Fibroblast of skin of right biceps (primary cell): Measurements from ENCODE around the gene SEPTIN2.
"Not testable (repeated sequence)": the region's sequence is repeated elsewhere in the genome, so short reads cannot be mapped to it uniquely, and the experiment has no call there.

Experiments
- DNase-seq: peaks from one replicate; pipeline ENCODE4 v3.0.0-alpha.2; 2013

Gene SEPTIN2

DNA sequence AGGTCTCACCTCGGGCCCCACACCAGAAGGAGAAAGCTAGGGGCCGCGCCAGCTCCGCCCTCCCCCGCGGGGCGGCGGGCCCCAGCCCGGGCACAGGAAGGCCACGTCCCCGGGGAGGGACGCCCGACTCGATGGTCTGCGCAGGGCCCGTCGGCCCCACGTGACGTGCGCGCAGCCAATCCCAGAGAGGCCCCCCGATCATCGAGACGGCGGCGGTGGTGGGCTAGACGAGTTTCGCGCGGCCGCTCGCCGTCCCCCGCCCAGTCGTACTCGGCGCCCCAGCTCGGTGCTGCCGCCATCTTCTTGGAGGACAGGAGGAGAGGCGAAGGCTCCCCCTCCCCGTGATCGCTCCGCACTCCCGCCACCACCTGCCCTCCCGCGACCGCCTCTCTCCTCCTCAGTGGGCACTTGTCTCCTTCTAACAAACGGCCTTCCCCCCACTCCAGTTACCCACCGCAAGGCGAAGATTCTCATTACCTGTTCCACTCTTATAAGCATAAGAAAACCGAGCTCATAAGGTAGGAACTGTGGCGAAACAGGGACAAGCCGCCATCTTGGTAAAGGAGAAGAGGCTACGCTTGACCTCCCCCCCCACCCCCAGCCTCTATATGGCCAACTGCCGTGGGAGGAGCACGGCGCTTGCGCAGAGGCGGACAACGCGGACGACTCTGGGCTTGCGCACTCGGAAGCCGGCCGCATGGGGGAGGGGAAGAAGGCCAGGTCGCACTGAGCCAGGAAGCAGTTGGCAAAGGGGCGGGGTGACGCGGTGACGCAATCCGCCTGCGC lies 439 bp upstream of the SEPTIN2 start, which contains the start of gene HDLBP:
HDLBP (minus strand) TSS at position 580 of the 786 bp plus-strand sequence. CDS start 48,803 bp downstream, outside the sequence.
- DNase-seq, result peak; percentile 99

DNA sequence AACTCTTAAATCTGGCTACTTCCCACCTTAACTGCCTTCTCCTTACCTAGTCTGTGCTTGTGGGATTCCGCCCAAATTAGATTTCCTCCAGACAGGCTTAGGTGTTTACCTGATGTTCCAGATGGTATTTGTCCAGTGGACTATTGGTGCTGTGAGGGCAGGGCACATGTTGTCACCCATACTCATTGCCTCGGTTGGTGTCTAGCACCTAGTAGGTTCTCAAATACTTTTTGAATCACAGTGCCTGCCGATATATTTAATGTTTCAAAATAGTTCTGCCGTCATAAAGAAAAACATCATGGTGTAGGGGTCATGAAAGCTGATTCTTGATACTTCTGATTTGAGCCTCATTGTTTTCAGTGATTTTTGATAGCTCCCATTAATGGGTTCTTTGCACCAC lies 1.1 kb downstream of the SEPTIN2 start:
- no peak for DNase-seq

DNA sequence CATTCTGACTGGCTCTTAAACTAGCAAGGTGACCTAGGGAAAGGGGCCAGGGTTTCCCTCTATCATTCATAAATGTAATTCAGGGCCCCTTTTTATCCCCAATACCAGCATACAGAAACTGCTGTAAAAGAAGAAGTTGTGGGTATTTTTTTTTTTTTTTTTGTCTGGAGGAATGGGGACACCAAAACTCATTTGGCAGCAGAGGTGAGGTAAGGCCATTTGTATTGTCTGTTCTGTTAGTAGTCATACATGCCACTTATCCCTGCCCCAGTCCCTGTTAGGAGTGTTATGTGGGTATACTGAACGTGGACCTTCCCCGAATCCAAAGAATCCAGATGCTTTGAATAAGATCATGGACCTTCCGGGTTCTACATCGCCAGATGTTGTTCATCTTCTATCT lies 1.7 kb downstream of the SEPTIN2 start:
- DNase-seq, result no peak

DNA sequence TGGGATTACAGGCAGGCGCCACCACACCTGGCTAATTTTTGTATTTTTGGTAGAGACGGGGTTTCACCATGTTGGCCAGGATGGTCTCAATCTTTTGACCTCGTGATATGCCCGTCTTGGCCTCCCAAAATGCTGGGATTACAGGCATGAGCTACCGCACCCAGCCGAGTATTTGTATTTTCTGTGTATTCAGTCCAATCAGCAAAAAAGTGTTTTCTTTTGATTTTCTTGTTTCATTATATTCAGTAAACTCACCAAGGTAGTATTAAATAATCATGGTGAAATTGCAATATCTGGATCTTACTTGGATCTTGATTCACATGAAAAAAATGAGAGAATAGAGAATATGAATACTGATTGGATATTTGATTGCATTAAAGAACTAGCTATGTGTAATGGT lies 3.1 kb downstream of the SEPTIN2 start:
- not testable (repeated sequence) for DNase-seq

DNA sequence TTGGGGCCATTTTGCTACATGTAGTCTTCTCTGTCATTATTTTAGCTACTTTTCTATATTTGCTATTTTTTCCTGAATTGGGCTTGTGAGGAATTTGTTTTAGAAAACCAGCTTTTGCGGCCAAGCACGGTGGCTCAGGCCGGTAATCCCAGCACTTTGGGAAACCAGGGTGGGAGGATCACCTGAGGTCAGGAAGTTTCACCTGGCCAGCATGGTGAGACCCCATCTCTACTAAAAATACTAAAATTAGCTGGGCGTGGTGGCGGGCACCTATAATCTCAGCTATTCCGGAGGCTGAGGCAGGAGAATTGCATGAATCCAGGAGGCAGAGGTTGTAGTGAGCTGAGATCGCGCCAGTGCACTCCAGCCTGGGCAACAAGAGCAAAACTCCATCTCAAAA lies 4.7 kb downstream of the SEPTIN2 start:
- DNase-seq, result no peak

DNA sequence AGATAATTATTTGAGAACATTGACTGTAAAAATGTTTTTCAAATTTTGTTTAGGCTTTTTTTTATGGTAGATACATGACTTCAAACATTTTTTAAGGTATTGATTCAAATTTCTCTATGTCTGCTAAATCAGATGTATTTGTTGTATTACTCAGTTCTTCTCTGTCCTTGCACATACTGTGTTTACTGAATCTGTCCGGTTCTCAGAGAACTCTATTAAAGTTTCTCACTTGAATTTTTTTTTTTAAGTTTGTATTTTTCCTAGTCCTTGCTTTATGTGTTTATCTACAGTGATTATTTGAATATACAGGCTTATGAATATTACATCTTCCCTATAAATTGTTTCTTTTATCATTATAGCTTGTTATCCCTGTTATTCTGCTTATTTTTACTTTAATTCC lies 5.3 kb downstream of the SEPTIN2 start:
- no peak for DNase-seq

DNA sequence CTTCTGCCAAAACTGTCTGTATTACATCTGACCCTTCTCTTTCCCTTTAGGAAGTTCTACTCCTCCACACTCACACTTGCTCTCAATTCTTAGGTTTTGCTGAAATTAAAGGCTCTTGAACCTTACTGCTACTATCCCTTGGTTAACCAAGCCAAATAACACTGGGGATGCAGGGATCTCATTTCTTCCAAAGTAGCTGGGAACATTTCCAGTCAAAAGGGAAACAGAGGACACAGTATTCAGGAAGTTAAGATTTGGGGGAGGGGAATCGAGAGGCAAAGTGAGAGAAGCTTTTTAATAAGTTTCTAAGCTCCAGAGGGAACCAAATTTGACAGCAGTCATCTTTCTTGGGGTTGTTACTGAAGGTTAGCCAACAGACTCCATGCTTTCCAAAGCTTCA lies 6.2 kb downstream of the SEPTIN2 start:
- no peak for DNase-seq

DNA sequence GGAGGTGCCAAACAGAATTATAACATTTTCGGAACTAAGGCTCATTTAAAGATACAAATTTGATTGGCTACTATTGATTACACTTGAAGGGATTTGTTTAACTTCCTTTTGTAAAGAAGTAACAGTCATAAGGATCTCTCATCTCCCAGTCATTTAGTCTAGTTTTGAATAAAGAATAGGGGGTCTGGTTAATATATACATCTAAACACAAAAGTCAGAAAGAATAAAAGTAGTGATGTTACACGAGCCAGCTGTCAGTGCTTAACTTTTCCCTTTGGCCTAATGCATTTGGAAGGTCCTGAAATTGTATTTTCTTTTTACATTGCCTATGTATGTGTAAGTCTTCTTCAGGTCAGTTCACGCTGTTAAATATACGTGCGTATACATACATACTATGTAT lies 8.1 kb downstream of the SEPTIN2 start:
- DNase-seq, result no peak

DNA sequence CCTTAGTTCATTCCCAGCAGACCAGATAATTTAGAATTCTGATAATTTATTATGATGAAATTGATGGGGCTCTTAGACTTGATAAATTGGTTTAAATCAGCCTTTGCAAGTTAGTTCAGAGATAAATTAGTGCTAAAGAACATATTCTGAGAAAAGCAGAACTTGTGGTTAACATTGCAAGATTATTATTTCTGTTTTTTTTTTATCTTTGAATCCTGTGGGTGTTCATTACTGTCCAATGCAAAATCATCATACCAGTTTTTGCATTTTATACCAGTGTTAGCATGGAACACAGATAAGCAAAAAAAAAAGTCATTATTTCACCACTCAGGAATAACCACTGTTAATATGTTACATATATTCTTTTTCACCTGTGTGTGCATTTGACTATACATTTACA lies 9.1 kb downstream of the SEPTIN2 start:
- DNase-seq, result no peak

DNA sequence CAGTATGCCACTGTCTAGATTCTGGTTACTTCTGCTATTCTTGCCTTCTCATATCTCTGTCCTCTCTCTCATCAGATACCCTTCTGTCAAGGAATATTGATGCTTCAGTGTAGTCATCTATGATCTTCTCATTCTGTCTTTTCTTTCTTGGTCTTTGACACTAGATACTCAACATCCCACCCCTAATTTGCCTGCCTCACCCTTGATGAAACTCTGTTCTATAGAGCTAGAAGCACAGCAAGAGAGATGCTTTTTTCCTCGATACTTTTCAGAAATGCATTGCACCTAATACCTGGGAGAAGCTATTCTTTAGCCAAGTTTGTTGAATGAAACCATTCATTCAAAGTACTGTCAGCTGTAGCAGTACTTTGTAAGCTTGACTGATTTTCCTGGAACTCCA lies 9.5 kb downstream of the SEPTIN2 start:
- no peak for DNase-seq

DNA sequence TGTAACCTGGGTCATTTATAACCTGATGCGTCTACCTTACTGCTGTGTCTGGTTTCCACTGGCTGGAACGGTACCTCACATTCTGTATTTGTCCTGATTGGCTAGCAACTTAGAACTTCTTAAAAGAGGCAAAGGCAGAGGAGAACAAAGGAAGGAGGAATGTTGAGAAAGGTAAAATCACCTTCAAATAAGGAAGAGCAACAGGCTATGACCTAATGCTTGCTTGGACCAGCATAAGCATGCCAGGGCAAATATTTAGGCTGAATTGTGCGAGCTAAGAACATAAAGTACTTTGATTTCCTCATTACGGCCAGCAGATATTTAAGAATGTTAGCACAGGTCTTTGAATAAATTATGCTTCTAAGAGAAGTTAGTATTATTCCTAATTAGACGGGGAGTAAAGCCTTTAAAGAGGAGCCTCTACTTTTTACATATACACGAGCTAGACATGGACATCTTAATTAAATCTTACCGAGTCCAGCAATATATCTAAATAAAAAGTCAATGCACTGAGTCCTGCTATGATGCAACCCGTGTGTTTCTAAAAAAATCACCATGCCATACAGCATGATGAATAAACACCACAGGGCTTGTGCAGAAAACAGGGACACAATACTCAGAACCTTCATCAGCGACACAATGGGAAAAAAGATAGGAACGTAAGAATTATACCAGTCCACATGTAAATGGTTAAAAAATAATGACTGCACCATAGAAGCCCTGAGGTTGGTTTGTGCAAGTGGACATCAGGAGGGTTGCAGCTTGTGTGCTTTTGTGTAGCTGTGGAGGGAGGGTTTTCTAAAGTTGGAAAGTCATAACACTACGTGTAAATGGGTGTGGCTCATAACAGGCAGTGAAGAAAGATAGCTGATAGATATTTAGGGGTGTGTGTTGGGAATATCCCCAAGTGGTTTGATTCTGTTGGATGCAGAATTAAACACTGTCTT lies 14.2 kb downstream of the SEPTIN2 start:
- no peak for DNase-seq

DNA sequence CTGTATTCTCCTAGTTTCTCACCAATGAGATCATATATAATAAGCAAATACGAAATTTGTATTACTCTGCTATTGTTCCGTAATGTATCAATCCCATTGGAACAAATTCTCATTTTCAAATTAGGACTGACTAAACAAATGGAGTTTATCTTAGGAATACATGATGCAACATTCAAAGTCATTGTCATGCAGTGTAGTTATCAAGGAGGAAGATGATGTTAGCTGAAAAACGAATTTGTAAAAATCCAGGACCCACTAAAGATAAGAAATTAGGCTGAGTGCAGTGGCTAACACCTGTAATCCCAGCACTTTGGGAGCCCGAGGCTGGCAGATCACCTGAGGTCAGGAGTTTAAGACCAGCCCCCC lies 14.9 kb downstream of the SEPTIN2 start:
- DNase-seq, result no peak

DNA sequence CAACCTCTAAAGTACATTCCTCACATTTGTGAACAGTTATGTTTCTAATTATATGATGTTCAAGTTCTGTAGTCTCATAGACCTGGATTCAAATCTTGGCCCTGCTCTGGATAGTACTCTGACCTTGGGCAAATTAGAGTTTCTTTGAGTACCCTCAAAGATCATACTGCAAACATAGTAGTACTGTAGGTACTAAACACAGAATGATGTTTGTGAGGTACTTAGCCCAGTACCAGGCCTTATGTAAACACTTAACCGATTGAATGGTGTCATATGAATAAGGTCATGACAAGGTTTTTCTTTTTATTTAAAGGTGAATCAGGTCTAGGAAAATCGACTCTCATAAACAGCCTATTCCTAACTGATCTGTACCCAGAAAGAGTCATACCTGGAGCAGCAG lies 19.1 kb downstream of the SEPTIN2 start:
- no peak for DNase-seq

DNA sequence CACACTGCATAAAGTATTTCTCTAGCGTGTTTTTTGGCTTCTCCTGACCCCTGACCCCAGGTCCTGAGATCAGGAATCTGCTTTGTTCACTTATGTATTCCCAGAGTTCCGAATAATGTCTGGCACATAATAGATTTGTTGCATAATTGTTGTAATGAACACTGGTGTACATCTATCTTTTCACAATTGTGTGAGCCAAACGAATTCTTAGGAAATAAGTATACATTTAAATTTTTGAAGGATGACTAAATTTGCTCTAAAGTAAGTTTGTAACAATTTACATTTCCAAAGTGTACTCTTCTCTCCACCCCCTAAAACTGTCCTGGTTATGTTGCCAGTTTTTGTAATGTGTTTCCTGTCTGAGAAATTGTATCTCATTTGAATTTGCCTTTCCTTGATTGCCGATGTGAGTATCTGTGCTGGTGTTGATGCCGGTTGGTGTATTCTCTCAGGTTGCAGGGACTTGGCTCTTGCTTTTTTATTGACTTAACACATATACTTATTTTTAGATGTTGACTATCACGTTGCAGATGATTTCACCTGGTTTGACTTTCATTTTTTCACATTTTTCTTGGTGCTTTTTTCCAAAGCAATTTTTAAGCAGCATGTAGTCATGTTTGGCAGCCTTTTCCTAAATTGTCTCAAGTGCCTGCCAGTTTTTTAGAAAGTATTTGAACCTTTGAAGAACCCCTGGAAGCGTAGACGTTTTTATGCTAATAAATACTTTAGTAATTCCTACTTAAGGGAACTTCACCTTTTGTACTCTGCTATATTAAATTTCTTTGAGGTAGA lies 24.3 kb downstream of the SEPTIN2 start:
- peak; percentile 25 for DNase-seq

DNA sequence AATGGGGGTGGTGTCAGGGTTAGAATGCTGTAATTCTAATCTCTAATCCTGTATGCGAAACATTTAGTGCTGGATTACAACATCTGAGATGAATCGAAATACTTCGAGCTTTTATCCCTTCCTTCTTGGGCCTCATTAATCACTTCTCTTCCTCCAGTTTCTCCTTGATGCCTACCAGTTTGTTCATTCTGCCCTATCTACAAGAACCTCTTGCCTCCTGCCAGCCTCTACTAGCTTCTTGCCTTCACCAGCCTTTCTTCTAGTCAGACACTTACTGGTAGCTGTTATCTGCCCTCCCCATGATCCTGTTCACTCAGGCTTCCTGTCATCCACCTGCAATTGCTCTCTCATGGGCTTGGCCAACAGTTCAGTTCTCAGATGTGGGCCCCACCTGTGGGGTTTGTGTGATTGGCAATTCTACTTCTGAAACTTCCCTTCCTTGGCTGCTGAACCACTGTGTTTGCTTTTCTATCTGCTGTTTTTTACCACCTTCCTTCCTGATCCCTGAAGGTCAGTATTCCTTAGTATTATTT lies 25.0 kb downstream of the SEPTIN2 start:
- DNase-seq, result no peak

DNA sequence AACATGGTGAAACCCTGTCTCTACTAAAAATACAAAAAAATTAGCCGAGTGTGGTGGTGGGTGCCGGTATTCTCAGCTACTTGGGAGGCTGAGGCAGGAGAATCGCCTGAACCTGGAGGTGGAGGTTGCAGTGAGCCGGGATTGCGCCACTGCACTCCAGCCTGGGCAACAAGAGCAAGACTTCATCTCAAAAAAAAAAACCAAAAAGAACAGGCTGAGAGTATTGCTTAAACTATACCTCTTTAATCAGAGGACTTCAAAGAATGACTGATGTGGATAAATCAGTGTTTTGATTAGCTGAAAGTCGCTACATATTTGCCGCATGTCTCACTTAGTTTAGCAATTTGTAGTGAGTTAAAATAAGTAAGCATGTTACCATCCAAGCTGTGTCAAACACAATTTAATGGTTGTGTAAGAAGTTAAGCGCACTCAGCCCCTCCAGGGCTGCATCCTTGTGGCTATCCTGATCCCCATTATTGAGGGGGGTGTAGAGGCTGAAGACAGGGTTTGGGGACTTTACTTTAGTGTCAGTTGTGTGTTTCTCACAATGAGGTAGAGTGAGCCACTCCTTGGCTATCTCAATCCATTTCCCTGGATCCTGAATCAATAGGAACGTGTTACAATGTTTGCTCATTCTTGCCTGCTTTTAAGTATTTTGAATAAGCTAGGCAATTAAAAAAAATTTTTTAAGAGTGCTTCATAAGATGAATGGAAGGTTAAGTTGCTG lies 29.4 kb downstream of the SEPTIN2 start:
- peak; percentile 67 for DNase-seq

DNA sequence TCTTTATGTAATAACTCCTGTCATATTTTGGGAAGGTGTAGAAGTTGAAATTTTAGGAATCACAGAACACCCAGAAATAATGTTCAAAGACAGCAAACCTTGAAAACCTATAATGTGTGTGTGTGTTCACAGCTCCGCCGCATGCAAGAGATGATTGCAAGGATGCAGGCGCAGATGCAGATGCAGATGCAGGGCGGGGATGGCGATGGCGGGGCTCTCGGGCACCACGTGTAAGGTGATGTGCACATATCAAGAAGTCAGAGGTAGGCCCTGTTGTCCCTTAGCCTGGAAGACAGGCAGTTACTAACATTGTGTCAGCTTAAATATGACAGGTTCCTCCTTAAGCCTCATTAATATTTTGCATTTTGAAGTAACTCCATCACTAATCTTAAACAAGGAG lies 34.2 kb downstream of the SEPTIN2 start:
- DNase-seq, result no peak

DNA sequence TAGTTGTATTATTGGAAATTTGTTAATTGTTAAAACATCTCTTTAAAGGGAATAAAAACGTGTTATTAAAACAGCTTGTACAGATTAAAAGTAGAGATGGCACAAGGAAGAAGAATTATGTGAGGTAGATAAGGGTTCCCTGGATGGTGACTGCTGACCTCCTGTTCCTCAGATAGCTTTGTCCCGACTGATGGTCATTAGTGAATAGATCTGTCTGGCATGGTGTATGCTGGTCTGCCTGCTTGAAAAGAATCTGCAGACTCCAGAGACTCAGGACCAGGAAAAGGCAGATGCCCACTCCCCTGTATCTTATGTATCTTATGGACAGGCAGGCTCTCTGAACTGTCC lies 34.8 kb downstream of the SEPTIN2 start:
- DNase-seq, result no peak

DNA sequence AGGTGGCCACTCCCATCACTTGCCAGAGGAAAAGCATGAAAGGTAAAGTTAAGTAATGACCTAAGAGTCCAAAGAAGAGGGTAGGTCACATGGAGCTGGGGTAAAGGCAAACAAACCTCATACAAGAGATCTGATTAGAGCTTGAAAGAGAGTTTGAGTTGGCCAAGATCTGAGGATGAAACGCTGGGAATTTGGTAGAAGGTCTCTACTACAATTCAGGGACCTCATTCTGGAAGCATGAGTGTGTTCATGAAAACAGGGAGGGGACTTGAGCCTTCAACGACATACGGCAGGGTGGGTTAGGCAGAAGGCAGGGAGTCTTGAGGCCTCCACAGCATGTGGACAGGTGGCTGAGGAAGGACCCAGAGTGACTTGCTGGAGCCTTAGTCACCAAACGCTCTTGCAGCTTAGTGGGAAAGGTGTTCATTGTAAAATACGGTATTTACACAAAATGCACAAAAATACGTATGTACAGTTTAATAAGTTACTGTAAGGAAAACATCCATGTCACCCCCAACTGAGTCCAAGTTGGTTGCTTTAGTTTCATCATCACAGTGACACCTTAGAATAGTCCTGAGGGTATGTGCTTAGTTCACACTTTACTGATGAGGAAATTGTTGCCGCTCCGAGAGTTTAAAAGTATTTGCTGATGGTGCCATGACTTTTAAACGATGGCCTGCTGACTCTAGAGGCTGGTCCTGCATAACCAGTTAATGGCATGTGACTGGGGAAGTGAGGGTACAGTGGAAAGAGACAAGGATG lies 35.3 kb downstream of the SEPTIN2 start:
- DNase-seq, result no peak

DNA sequence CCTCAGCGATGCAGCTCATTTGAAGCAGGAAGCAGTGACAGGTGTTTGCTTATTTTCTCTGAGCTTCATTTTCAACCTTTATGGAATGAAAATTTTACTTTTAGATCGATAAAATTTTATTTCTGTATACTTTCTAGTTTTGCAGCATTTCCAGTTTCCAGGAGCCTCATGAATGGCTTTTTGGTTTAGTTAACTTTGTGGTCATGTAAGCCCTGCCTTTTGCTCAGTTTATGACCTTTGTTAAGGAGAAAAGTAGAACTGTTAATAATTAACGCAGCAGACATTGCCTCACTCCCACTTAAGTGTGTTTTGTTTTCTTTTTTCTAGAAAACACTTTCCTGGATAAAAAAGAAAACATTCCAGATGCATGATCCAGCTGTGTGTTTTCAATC lies 35.9 kb downstream of the SEPTIN2 start:
- DNase-seq, result no peak

DNA sequence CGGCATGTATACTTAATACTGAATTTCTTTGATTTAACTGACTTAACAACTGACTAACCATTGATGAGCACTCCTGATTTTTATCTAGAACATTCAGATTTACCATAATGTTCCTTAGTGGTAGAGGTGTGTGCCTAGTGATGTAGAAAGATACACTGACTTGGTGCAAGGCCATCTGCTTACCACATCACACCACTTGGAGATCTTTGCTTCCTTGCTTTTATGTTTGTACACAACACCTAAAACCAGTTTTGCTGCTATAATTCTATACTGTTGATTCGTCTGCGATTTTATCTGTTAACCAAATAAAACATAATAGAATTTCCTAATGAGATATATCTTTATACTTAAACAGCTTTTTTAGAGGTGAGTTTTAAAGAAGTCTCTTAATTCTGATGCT lies 36.5 kb downstream of the SEPTIN2 start:
- no peak for DNase-seq
